GM10248 (cell line): ENCODE results near the gene RAB40C.

Experiments
- CTCF ChIA-PET: fragments of 300-600 bp; sonication (Branson Sonifier 250); formaldehyde crosslinking; extraction: SDS; loops from one replicate; lab custom pipeline; 2021; ENCODE audit warnings: antibody characterized with exemption; lab: Yijun Ruan, JAX
- POLR2A ChIA-PET: fragments of 350-650 bp; sonication (Branson Sonifier 250); formaldehyde crosslinking; extraction: SDS; loops from one replicate; lab custom pipeline; 2020; ENCODE audit warnings: antibody characterized with exemption; lab: Yijun Ruan, JAX
- DNase-seq: peaks from one replicate; pipeline ENCODE4 v3.0.0; 2012; ENCODE audit errors: extremely low spot score
- CTCF ChIP-seq: IDR thresholded peaks from 2 replicates; pipeline ENCODE4 v1.5.1; 2012; ENCODE audit warnings: mild to moderate bottlenecking, low read depth; ENCODE audit errors: extremely low read depth, missing control alignments, control extremely low read depth

The RAB40C gene

GRCh38 chr16:568401-569258 is 21.2 kb upstream of the RAB40C start:
- no peak for TF ChIP-seq CTCF
- DNase-seq, result no peak
- CTCF ChIA-PET, result no interaction called here
- POLR2A ChIA-PET, result no interaction called here

DNA sequence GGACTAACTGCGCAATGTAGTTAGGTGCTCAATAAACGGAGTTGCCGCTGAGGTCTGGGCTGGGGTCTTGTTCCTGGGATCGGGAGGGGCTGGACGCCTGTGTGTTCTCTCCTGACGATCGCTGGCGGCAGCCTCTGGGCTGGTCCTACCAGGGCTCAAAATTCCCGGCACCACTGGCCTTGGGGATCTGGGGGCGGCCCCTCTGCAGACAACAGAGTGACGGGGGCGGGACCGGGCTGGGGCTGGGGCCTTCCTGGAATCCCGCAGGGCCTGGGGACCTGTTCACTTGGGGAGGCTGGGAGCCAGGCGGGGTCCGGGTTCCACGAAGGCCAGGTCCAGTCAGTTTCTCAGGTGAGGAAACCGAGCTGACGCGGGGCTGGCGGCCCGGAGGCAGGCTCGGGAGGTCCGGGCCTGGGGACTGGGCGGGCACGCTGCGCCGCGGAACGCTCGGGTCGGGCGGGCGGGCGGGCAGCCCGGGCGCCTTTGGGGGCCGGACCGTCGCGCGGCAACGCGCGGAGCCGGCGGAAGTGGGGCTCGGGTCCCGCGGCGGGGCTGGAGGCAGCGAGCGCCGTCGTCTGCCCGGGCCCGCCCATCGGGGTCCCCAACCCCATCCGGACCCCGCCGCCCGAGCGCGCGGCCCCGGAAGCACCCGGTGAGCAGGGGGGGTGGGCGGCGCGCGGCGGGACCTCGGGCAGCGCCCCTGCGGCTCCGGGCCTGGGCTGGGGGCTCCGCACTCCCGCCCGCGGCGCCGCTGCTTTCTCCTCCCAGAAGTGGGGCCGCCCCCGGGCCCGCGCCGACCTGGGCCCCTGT is 20.2 kb upstream of the RAB40C start, which contains the start of gene PIGQ:
Gene PIGQ, plus strand, starts transcription at position 524 of the 810 bp plus-strand sequence. CDS start 4,107 bp downstream, outside the sequence.
- no peak for TF ChIP-seq CTCF
- DNase-seq, result peak; percentile 91
- CTCF ChIA-PET, result no interaction called here
- POLR2A ChIA-PET, result no interaction called here

GRCh38 chr16:572865-573650 is 16.8 kb upstream of the RAB40C start:
- ChIA-PET POLR2A (no interaction called here), CTCF (interaction anchor here (1.3 kb wide), 1 partner anchor 17 kb away, joined by 3 read pairs; no protein-coding TSS in a partner anchor)
- TF ChIP-seq CTCF, result no peak

GRCh38 chr16:574021-574760 is 15.7 kb upstream of the RAB40C start:
- DNase-seq, result no peak
- ChIA-PET CTCF (interaction anchor here (1.3 to 2.0 kb wide), 2 partner anchors 13 to 16 kb away, joined by 3 to 6 read pairs; no protein-coding TSS in a partner anchor), POLR2A (no interaction called here)
- TF ChIP-seq CTCF, result no peak

More at GRCh38 chr16:572865-573650, 16.8 kb upstream of the RAB40C start:
- no peak for DNase-seq

DNA sequence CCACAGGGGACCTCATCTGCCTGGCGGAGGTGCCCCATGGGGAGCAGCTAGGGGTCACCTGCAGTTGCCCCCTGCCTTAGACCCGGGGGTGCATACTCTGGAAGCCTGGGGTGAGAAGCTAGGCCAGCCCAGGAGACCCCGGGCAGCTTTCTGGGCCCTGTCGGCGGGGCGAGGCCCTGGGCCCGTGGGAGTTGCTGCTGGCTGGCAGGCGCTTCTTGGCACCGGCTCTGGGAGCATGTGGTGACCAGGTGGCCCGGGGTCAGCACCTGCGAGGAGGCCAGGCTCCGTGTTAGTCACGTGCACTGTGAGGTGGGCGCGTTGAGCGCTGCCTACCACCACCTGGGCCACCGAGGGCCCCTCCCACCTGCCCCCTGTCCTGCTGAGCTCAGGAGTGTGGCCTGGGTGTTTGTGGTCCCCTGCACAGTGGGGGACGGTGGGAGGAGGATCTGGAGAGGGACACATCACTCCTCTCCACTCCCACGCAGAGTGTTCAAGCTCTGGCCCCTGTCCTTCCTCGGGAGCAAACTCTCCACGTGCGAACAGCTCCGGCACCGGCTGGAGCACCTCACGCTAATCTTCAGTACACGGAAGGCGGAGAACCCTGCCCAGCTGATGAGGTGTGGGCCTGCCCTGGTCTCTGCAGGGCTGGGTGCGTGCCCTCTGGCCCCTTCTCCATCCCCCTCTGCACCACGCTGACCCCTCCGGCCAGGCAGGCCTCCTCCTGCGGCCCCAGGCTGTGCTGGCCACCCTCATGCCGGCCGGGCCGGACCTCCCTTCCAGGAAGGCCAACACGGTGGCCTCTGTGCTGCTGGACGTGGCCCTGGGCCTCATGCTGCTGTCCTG is 14.3 kb upstream of the RAB40C start:
- POLR2A ChIA-PET, result no interaction called here
- TF ChIP-seq CTCF, result no peak
- DNase-seq, result no peak
- CTCF ChIA-PET, result interaction anchor here (2.0 kb wide), 1 partner anchor 12 kb away, joined by 6 read pairs; no protein-coding TSS in a partner anchor
